Right renal cortex interstitium (tissue), 3 donors: ENCODE data around the gene CFAP53. TPM values are rescaled to one million over a fixed set of nuclear protein-coding genes. Genes with fewer than 3 reads are reported as not detected.
"Not testable (repeated sequence)": the region's sequence is repeated elsewhere in the genome, so short reads cannot be mapped to it uniquely, and the experiment has no call there.

ENCODE experiments used
- DNase-seq, 3 donors: peaks; one replicate each; pipeline ENCODE4 v3.0.0-alpha.2; 2013; ENCODE audit warnings: low read depth in 3 of 3, low spot score in 2 of 3
- polyA plus RNA-seq, 3 donors: library from polyadenylated mRNA; unstranded; fragments of 120-200 nt; gene quantifications; one replicate each; pipeline ENCODE4 v1.2.1, GENCODE V29; 2013; ENCODE audit not compliant: insufficient read length in 3 of 3

CFAP53 gene
- polyA plus RNA-seq, 3 donors, result 4.0 to 4.8 (median 4.6) TPM

GRCh38 chr18:50288348-50289107, 22.2 kb upstream of the CFAP53 start:
- not testable (repeated sequence) for DNase-seq

- DNase-seq, result peak; percentile 96 to 99 (median 98)
Measured at GRCh38 chr18:50287441-50288347, 21.4 kb upstream of the CFAP53 start, which contains the start of gene CXXC1. CXXC1 (minus strand) TSS chr18:50287692; CDS start chr18:50287589, 103 bp downstream.

GRCh38 chr18:50287028-50287440, 20.7 kb upstream of the CFAP53 start:
- DNase-seq, result no peak

- no peak for DNase-seq
Measured at GRCh38 chr18:50286391-50287027, 20.2 kb upstream of the CFAP53 start.

GRCh38 chr18:50285631-50286321, 19.5 kb upstream of the CFAP53 start:
- no peak for DNase-seq

DNA sequence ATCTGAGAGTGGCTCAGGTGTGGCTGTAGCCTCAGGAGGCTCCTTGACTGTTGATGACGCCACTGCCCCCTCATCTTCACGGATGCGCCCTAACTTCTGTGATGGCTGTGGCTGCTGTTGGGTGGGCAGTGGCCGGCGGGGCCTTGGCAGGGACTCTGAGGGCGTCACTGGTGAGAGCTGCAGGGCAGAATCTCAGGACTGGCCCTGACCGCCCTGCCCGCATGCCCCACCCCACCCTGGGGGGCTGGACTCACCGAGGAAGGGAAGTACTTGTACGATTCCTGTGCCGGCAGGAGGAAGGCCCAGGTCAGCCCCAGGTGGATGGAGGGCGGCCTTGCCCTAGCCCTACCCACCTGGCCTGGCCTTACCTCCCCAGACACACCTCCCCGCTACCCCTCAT, 18.8 kb upstream of the CFAP53 start:
- DNase-seq, result no peak

GRCh38 chr18:50284255-50284885, 18.1 kb upstream of the CFAP53 start:
- DNase-seq, result no peak

DNA sequence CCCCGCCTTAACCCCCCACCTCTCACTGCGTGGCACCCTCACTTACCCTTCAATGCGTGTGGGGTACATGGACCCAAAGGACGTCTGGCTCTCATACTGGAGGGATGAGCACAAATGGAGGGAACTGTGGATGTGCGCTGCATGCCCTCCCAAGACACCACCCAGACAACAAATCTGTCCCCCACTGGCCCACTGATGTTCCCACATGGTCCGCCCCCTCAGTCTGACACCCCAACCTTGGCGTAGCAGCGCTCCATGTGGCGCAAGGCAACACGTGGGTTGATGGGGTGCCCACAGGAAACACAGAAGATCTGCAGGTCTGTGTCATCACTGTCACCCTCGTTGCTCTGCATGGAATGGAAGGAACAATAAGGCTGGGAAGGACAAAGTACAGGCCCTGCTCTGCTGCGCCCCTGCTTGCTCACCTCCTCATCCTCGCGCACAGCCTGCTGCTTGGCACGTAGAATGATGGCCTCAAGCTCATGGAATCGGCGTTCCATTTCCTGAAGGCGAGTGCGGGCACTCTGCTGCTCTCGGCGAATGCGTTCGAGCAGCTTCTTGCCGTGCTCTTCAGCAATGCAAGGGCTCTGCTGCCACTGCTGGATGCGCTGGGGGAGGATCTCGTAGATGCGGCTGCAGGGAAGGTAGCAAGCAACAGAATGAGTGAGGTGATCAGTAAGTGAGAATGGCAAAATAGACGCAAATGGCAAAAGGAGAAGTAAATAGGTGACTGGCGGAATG, 17.3 kb upstream of the CFAP53 start:
- DNase-seq, result no peak

- no peak for DNase-seq
Measured at GRCh38 chr18:50282521-50283335, 16.4 kb upstream of the CFAP53 start.

GRCh38 chr18:50281972-50282520, 15.8 kb upstream of the CFAP53 start:
- no peak for DNase-seq

GRCh38 chr18:50281295-50281971, 15.1 kb upstream of the CFAP53 start, which contains the start of gene MBD1:
MBD1 (minus strand) TSS chr18:50281523; CDS start chr18:50279992, 1,531 bp downstream.
- DNase-seq, result peak; percentile 93 to 97 (median 95)

GRCh38 chr18:50280707-50281294, 14.5 kb upstream of the CFAP53 start:
- no peak for DNase-seq

DNA sequence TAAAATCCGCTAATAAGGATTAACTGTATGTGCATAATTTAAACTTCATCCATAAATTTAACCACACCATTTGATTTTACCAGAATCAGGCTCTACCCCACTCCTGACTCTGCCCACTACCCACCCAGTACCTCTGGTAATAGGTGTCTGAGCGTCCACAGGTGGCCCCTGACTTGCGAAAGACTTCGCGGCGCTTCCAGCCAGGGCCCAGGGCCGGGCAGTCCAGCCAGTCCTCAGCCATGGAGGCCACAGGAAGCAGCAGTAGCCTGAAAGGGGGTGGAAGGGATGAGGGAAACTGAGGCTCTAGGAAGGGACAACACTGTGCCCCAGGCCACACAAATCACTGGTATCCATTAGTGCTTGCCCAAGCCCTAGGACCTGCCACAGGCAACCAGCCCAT, 13.5 kb upstream of the CFAP53 start:
- DNase-seq, result no peak

DNA sequence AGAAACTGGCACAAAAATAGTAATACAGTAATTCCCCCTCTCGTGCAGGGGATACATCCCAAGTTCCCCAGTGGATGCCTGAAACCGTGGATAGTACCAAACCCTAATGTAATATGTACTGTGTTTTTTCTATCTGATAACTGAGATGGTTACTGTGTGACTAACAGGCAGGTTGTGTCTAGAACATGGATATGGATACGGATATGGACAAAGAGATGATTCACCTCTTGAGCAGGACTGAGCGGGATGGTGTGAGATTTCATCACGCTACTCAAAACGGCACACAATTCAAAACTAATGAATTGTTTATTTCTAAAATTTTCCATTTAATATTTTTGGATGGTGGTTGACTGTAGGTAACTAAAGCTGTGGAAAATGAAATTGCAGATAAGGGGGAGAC, 11.6 kb upstream of the CFAP53 start:
- DNase-seq, result no peak

GRCh38 chr18:50276452-50276851, 10.2 kb upstream of the CFAP53 start:
- no peak for DNase-seq

- no peak for DNase-seq
Measured at GRCh38 chr18:50275503-50276036, 9.3 kb upstream of the CFAP53 start.

DNA sequence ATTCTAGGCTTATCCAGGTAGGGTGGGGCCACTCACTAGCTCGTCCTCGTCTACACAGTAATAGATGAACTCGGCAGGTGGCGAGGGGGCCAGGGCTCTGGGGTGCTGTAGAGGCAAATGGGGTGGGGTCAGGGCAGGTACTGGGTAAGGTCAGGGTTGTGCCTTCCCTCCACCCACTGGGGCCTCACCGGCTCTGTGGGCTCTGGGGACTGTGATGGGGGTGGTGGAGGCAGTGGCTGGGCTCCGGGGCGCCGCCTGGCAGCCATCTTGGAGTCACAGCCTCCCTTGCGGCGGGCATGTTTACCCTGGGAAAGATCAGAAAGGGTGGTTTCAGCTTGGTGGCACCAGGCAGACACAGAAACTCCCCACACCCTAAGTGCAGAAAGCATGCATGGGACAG, 8.6 kb upstream of the CFAP53 start:
- DNase-seq, result no peak
